Mesothelial cell of epicardium (in vitro differentiated cells): ENCODE data around the gene RASSF1. TPM values are rescaled to one million over a fixed set of nuclear protein-coding genes. Genes with fewer than 3 reads are reported as not detected.

Experiments
- DNase-seq, 2 experiments: peaks; one replicate each; pipeline ENCODE4 v3.0.0; 2021; ENCODE audit warnings: low spot score in 2 of 2; ENCODE audit not compliant: unreplicated experiment in 2 of 2
- H3K27ac Mint-ChIP-seq: 2 replicates; pipeline ENCODE4 v1.8.0; 2021; ENCODE audit warnings: mixed read lengths
- H3K27me3 Mint-ChIP-seq: 2 replicates; pipeline ENCODE4 v1.8.0; 2021; ENCODE audit warnings: low read depth, mixed read lengths
- H3K36me3 Mint-ChIP-seq: 2 replicates; pipeline ENCODE4 v1.8.0; 2021; ENCODE audit warnings: mixed read lengths
- H3K4me1 Mint-ChIP-seq: 2 replicates; pipeline ENCODE4 v1.8.0; 2021; ENCODE audit warnings: mixed read lengths
- H3K4me3 Mint-ChIP-seq: 2 replicates; pipeline ENCODE4 v1.8.0; 2021; ENCODE audit warnings: mild to moderate bottlenecking, moderate library complexity, mixed read lengths
- H3K9me3 Mint-ChIP-seq: 2 replicates; pipeline ENCODE4 v1.8.0; 2021; ENCODE audit warnings: mixed read lengths
- CTCF ChIP-seq: fragments of 200-600 bp; sonication (generic); IDR thresholded peaks from one replicate; pipeline ENCODE4 v1.5.0; 2021; ENCODE audit warnings: antibody characterized with exemption; ENCODE audit not compliant: unreplicated experiment
- total RNA-seq: library from RNA; stranded (reverse); gene quantifications from 3 replicates; pipeline ENCODE4 v1.2.1, GENCODE V29; 2021

The RASSF1 gene
- total RNA-seq, 1 donor from 2014 or later: 15.4 TPM

- H3K27me3 Mint-ChIP-seq: peaks cover 62% of the 10 kb centered on the region
- H3K4me1 Mint-ChIP-seq: peaks cover 36% of the 10 kb centered on the region
- H3K4me3 Mint-ChIP-seq: peak overlapping the region; percentile 85
- DNase-seq: no peak
- H3K27ac Mint-ChIP-seq: no peak overlapping the region
- H3K36me3 Mint-ChIP-seq: no peaks in the 10 kb centered on the region
- no peak for TF ChIP-seq CTCF
- H3K9me3 Mint-ChIP-seq: no peaks in the 10 kb centered on the region
Observed at GRCh38 chr3:50340147-50340447, 539 bp downstream of the RASSF1 start.

- H3K27me3 Mint-ChIP-seq: peaks cover 57% of the 10 kb centered on the region
- H3K27ac Mint-ChIP-seq: no peak overlapping the region
- peak overlapping the region; percentile 85 for H3K4me3 Mint-ChIP-seq
Observed at GRCh38 chr3:50339485-50340146, 1.0 kb downstream of the RASSF1 start.

GRCh38 chr3:50338965-50339364 is 1.7 kb downstream of the RASSF1 start:
- Mint-ChIP-seq H3K36me3 (no peaks in the 10 kb centered on the region), H3K4me3 (peak overlapping the region; percentile 85), H3K4me1 (peaks cover 40% of the 10 kb centered on the region), H3K9me3 (no peaks in the 10 kb centered on the region), H3K27ac (peak overlapping the region; percentile 99), H3K27me3 (peaks cover 53% of the 10 kb centered on the region)
- TF ChIP-seq CTCF: no peak
- no peak for DNase-seq

More at GRCh38 chr3:50339485-50340146, 1.0 kb downstream of the RASSF1 start:
- DNase-seq: no peak
- peaks cover 36% of the 10 kb centered on the region for H3K4me1 Mint-ChIP-seq
- H3K36me3 Mint-ChIP-seq: no peaks in the 10 kb centered on the region
- TF ChIP-seq CTCF: no peak
- H3K9me3 Mint-ChIP-seq: no peaks in the 10 kb centered on the region

GRCh38 chr3:50337175-50337861 is 3.3 kb downstream of the RASSF1 start:
- no peaks in the 10 kb centered on the region for H3K36me3 Mint-ChIP-seq
- peak overlapping the region; percentile 99 for H3K27ac Mint-ChIP-seq
- H3K4me3 Mint-ChIP-seq: peak overlapping the region; percentile 85
- H3K9me3 Mint-ChIP-seq: no peaks in the 10 kb centered on the region
- peaks cover 45% of the 10 kb centered on the region for H3K4me1 Mint-ChIP-seq
- peak; percentile 94 to 95 for DNase-seq
- TF ChIP-seq CTCF: no peak
- H3K27me3 Mint-ChIP-seq: peaks cover 37% of the 10 kb centered on the region

- Mint-ChIP-seq H3K36me3 (no peaks in the 10 kb centered on the region), H3K9me3 (no peaks in the 10 kb centered on the region), H3K27ac (peak overlapping the region; percentile 93), H3K4me3 (peak overlapping the region; percentile 85), H3K27me3 (peaks cover 30% of the 10 kb centered on the region), H3K4me1 (peaks cover 45% of the 10 kb centered on the region)
- no peak for TF ChIP-seq CTCF
- no peak for DNase-seq
Observed at GRCh38 chr3:50336452-50337174, 4.0 kb downstream of the RASSF1 start.
